IPS DF 19.7 (cell line): ENCODE data around the gene GNG12.

Experiments
- DNase-seq: peaks from one replicate; pipeline ENCODE4 v3.0.0-alpha.2; 2013; ENCODE audit warnings: low read depth, low spot score

Gene GNG12

GRCh38 chr1:67705735-67706453 lies 127.4 kb downstream of the GNG12 start:
- DNase-seq = no peak

GRCh38 chr1:67704351-67704750 lies 128.9 kb downstream of the GNG12 start:
- DNase-seq = no peak

GRCh38 chr1:67701876-67702275 lies 131.4 kb downstream of the GNG12 start:
- DNase-seq = no peak

GRCh38 chr1:67700692-67701410 lies 132.4 kb downstream of the GNG12 start:
- peak; percentile 67 for DNase-seq

- no peak for DNase-seq
Observed at GRCh38 chr1:67700220-67700619, 133.0 kb downstream of the GNG12 start.

- DNase-seq = no peak
Observed at GRCh38 chr1:67696708-67697107, 136.6 kb downstream of the GNG12 start.

- DNase-seq = no peak
Observed at GRCh38 chr1:67695963-67696362, 137.3 kb downstream of the GNG12 start.

- no peak for DNase-seq
Observed at GRCh38 chr1:67691712-67692111, 141.6 kb downstream of the GNG12 start.

GRCh38 chr1:67690411-67690810 lies 142.9 kb downstream of the GNG12 start:
- DNase-seq = no peak

GRCh38 chr1:67690018-67690363 lies 143.3 kb downstream of the GNG12 start:
- no peak for DNase-seq

GRCh38 chr1:67689267-67690017 lies 143.8 kb downstream of the GNG12 start:
- no peak for DNase-seq

- no peak for DNase-seq
Observed at GRCh38 chr1:67688526-67689219, 144.6 kb downstream of the GNG12 start.

- DNase-seq = no peak
Observed at GRCh38 chr1:67687649-67688048, 145.6 kb downstream of the GNG12 start.

GRCh38 chr1:67687198-67687545 lies 146.1 kb downstream of the GNG12 start:
- no peak for DNase-seq

- DNase-seq = no peak
Observed at GRCh38 chr1:67686267-67687197, 146.7 kb downstream of the GNG12 start.

GRCh38 chr1:67685558-67686266 lies 147.6 kb downstream of the GNG12 start:
- no peak for DNase-seq

- DNase-seq = peak; percentile 99
Observed at GRCh38 chr1:67685067-67685557, 148.2 kb downstream of the GNG12 start, which contains the start of gene GADD45A. GADD45A (plus strand) TSS chr1:67685201; CDS start chr1:67685495, 294 bp downstream.

- no peak for DNase-seq
Observed at GRCh38 chr1:67684526-67685066, 148.7 kb downstream of the GNG12 start.

- no peak for DNase-seq
Observed at GRCh38 chr1:67683766-67684525, 149.3 kb downstream of the GNG12 start.
